Erythroblast (primary cell): ENCODE data around the gene PRMT1.

Experiments used
- GATA1 ChIP-seq: IDR thresholded peaks from 2 replicates; pipeline ENCODE4 v1.6.1; 2011; ENCODE audit warnings: low read depth, mild to moderate bottlenecking, control low read depth, low read length, moderate library complexity
- POLR2A ChIP-seq: IDR thresholded peaks from 2 replicates; pipeline ENCODE4 v1.6.1; 2011; ENCODE audit warnings: mild to moderate bottlenecking, low read length

- TF ChIP-seq POLR2A, result no peak
- TF ChIP-seq GATA1, result no peak
These were observed 28.0 kb downstream of the PRMT1 start for GRCh38 chr19:49704888-49705642.
